Fibroblast of skin of right biceps (primary cell): ENCODE data around the gene NAA11.
"Not testable (repeated sequence)": the region's sequence is repeated elsewhere in the genome, so short reads cannot be mapped to it uniquely, and the experiment has no call there.

Experiments
- DNase-seq: peaks from one replicate; pipeline ENCODE4 v3.0.0-alpha.2; 2013

NAA11 gene

GRCh38 chr4:79306795-79307194 is 19.1 kb downstream of the NAA11 start:
- no peak for DNase-seq

GRCh38 chr4:79300280-79300679 is 25.6 kb downstream of the NAA11 start:
- no peak for DNase-seq

GRCh38 chr4:79298484-79298883 is 27.4 kb downstream of the NAA11 start:
- DNase-seq: no peak

- no peak for DNase-seq
Observed at GRCh38 chr4:79298027-79298426, 27.8 kb downstream of the NAA11 start.

GRCh38 chr4:79297479-79297878 is 28.4 kb downstream of the NAA11 start:
- no peak for DNase-seq

GRCh38 chr4:79296768-79297428 is 29.0 kb downstream of the NAA11 start:
- no peak for DNase-seq

- no peak for DNase-seq
Observed at GRCh38 chr4:79295086-79295485, 30.8 kb downstream of the NAA11 start.

- peak; percentile 19 for DNase-seq
Observed at GRCh38 chr4:79294064-79294463, 31.8 kb downstream of the NAA11 start.

- no peak for DNase-seq
Observed at GRCh38 chr4:79292008-79292407, 33.9 kb downstream of the NAA11 start.

- no peak for DNase-seq
Observed at GRCh38 chr4:79290376-79290775, 35.5 kb downstream of the NAA11 start.

- no peak for DNase-seq
Observed at GRCh38 chr4:79288185-79288584, 37.7 kb downstream of the NAA11 start.

- DNase-seq: no peak
Observed at GRCh38 chr4:79287718-79288117, 38.1 kb downstream of the NAA11 start.

- DNase-seq: no peak
Observed at GRCh38 chr4:79287076-79287475, 38.8 kb downstream of the NAA11 start.

GRCh38 chr4:79281566-79282359 is 44.1 kb downstream of the NAA11 start:
- DNase-seq: no peak

- not testable (repeated sequence) for DNase-seq
Observed at GRCh38 chr4:79277467-79277866, 48.4 kb downstream of the NAA11 start.

GRCh38 chr4:79273915-79274314 is 51.9 kb downstream of the NAA11 start:
- peak; percentile 12 for DNase-seq

GRCh38 chr4:79272761-79273160 is 53.1 kb downstream of the NAA11 start:
- no peak for DNase-seq

- DNase-seq: no peak
Observed at GRCh38 chr4:79272126-79272525, 53.7 kb downstream of the NAA11 start.

- no peak for DNase-seq
Observed at GRCh38 chr4:79267671-79268070, 58.2 kb downstream of the NAA11 start.
